NK-92 (cell line): Measurements from ENCODE around the gene UBR3.

Experiments
- DNase-seq: peaks from one replicate; lab custom pipeline; 2025; ENCODE audit not compliant: unreplicated experiment; lab: John Stamatoyannopoulos, UW

Gene UBR3

DNA sequence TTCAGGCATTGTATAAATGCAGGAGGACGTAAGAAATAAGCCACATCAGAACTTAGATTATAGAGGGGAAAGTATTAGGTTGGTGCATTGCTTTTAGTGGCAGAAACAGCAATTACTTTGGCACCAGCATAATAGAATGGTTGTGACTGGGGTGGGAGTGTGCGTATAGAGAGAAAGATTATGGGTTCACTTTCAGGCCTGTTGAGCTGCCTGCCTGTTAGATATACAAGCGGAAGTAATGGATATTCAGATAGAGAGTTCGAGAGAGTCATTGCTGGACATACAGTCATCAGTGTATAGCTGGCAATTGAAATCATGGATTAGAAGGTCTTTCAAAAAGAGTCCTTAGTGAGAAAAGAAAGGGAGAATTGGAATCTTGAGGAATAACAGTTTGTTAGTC is 211.5 kb downstream of the UBR3 start:
- no peak for DNase-seq

DNA sequence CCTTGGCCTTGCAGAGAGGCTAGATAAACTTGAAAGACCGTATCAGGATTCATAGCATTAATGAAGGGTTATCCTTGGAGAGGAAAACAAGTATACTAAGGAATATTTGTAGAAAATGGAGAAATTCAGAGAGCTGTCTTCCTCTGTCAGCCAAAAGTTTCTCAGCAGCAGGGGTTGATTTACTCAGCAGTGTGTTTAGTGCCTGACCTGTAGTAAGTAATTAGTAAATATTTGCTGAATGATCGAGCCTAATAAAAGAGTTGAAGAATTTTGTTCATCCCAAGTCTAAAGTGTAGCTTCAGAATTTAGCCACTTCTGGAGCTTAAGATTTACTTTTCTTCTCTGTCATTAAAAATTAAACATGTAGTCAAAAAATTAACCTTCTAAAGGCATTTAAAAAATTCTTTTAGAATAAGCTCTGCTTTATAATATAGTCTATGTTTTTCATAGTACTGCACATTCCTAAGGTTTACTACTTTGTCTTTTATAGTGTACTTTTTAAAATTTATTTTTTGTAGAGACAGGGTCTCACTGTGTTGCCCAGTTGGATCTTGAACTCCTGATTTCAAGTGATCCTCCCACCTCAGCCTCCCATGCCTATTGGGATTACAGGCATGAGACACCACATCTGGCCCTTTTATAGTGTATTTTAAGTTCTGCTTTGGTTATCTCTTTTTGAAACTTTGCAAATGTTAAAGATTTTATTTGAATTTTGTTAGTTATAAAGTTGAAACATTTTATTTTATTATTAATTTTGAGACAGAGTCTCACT is 212.3 kb downstream of the UBR3 start:
- DNase-seq, result no peak

DNA sequence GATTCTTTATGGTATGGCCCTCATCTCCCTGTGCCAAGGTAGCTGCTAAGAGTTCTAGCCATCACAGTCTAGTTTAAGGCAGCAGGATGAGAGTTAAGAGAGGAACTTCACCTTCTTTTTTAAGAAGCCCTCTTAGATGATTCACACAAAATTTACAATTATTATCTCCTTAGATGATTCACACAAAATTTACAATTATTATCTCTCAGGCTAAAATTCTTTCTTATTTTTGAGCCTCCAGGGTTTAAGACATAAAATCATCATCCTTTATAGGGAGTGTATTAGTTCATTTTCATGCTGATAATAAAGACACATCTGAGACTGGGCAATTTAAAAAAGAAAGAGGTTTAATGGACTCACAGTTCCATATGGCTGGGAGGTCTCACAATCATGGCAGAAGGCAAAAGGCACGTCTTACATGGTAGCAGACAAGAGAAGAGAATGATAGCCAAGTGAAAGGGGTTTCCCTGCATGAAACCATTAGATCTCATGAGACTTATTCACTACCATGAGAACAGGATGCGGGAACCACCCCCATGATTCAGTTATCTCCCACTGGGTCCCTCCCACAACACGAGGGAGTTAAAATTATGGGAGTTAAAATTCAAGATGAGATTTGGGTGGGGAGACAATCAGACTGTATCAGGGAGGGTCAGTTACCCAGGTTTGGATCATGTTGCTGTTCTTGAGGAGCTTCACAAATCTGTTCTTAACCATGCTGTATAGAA is 217.7 kb downstream of the UBR3 start:
- DNase-seq, result no peak

DNA sequence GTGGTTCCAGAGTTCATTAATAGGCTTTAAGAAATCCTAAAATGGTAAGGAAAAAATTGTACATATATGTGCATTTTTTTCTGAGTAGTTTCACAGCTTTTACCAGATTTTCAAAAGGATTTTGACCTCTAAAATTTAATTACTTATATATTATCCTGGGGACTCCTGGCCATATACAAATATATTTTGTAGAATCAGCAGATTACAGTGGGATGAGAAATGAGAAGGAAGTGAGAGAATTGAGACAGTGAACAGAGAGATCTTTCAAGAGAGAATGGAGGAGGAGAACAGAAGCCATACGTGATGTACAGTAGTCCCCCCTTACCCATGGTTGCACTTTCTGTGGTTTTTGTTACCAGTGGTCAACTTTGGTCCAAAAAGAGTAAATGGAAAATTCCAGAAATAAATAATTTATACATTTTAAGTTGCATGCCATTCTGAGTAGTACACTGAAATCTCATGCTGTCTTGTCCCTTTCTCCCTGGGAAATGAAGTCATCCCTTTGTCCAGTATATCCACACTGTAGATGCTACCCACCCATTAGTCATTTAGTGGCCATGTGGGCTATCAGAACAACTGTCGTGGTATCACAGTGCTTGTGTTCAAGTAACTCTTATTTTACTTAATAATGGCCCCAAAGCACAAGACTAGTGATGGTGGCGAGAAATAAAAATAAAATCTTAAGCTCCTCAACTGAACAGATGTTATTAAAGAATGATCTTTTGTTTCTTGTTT is 220.2 kb downstream of the UBR3 start:
- DNase-seq, result no peak

DNA sequence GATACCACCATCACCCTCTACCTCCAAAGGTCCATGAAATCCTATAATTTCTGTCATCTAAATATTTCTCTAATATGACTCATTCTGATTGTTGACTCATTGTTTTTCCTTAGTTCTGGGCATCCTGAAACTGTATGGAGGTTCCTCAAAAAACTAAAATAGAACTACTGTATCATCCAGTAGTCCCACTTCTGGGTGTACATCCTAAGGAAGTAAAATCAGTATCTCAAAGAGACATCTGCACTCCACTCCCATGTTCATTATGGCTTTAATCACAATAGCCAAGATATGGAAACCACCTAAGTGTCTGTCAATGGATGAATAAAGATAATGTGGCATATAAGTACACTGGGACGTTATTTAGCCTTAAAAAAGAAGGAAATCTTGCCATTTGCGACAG is 224.9 kb downstream of the UBR3 start:
- DNase-seq, result no peak

DNA sequence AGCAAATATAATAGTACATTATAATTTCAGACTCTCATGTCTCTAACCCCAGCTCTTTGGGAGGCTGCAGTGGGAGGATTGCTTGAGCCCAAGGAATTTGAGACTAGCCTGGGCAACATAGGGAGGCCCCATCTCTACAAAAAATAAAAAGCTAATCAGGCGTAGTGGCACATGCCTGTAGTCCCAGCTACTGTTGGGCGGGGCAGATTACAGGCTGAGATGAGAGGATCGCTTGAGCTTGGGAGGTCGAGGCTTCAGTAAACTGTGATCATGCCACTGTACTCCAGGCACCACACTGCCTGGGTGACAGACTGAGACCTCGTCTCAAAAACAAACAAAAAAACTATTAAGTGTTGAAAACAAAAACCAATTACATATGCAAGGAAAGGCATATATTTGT is 227.7 kb downstream of the UBR3 start:
- no peak for DNase-seq

DNA sequence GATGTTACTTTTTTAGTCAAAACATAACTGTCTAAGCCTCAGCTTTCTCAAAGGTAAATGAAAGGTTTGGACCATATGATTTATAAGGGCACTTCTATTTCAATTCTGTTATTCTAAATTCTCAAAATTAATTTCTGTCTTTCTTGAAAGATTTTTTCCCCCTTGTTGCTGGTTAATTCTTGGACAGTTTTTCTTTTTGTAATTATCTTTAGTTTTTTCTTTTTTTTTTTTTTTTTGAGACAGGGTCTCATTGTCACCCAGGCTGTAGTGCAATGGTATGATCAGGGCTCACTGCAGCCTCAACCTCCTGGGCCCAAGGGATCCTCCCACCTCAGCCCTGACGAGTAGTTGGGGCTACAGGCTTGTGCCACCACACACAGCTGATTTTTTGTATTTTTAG is 229.6 kb downstream of the UBR3 start:
- no peak for DNase-seq

DNA sequence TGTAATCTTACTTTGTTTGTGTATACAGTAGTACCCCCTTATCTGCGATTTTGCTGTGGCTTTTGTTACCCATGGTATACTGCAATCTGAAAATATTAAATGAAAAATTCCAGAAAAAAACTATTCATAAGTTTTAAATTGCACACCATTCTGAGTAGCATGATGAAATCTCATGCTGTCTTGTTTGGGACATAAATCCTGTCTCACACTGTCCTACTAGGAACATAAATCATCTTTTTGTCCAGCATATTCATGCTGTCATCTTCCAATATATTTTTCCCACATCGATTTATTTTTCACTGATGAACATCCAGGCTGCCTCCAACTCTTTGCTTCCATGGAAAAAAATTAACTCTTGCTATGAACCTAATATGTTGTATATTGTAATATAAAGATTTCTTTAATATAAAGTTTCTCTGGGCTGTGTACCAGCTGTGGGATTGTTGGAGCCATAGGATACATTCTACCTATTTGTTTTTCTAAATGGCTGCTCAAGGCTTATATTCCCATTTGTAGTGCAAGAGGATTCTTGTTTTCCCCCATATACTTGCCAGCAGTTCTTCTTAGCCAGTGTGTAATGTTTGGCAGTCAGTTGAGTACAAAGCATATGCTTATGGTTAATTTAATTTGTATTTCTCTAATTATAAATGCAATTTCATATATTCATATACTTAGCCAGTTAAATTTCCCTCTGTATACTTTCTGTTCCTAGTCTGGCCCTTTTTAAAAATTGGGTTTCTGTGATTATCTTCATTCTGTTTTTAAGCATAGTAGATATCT is 236.4 kb downstream of the UBR3 start:
- no peak for DNase-seq

DNA sequence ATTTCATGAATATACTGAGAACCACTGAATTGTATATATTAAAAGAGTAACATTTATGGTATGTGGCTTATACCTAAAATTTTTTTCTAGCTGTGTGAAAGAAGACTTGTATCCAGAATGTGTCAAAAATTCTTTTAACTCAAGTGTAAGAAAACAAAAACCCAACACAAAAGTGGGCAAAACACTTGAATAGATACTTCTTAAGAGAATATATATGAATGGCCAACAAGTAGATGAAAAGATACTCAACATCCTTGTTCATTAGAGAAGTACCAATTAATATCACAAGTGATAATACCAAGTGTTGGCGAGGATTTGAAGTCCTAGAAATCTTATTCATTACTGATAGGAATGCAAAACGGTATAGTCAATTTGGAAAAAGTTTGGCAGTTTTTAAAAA is 243.5 kb downstream of the UBR3 start:
- DNase-seq, result no peak

DNA sequence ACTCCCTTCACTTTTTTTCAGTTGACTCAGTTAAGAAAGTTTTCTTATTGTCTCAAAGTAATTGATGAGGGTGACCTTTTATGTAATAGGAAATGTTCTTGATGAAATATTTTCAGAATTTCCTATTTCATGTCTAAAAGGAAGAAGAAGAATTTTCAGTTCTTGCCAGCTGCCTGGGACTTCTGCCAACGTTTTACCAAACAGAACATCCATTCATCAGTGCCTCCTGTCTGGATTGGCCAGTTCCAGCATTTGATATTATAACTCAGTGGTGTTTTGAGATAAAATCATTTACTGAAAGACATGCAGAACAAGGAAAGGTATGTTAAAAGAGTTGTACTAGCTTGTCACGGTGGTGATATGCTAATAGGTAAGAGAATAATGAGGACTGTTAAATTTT is 246.0 kb downstream of the UBR3 start:
- DNase-seq, result no peak

DNA sequence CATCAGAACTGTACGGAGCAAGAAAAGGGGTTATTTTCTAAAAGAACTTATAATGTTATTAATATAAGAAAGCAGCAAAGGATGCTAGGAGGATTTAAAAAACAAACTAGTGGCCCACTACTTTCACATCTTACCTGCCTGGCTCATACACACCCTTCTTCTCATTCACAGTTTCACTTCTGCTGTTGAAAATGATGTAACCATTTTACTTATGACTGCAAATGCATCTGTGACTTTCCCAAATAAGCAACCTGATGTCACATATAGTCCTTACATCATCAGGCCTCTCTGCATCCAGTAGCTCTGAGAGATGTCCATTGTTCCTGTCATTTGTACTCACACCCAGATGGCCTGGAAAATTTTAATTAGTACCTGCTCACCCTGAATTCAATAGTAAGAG is 248.9 kb downstream of the UBR3 start:
- DNase-seq, result no peak

DNA sequence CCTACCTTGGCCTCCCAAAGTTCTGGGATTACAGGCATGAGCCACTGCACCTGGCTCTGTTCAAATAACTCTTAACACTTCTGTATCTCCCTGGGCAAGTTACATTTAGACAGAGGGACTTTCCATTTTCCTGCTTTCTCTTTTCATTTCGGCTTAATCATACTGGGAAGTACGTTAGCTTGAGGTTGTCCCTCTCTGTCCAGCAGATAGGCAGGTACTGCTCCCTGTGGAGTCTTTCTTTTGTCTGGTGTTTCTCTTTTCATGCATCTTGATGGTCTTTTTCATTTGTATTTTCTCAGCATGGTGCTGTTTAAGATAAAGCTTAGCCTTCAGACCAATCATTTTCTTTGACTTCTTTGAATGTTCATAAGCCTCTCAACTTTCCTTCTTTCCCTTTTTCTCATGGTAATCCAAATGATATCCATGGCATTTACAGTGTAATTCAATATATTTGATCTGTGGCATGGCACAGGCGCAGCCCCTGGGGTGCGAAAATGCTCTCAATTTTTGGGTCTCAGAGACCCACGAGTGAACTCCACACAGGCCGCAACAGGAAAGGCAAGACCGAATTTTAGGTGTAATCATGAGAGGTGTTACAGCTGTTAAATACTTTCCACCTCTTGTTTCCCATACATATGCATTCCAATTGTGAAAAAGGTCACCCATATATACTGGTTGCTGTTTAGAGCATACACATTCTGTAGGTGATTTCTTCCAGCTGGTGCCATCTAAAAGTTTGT is 250.7 kb downstream of the UBR3 start:
- DNase-seq, result no peak

DNA sequence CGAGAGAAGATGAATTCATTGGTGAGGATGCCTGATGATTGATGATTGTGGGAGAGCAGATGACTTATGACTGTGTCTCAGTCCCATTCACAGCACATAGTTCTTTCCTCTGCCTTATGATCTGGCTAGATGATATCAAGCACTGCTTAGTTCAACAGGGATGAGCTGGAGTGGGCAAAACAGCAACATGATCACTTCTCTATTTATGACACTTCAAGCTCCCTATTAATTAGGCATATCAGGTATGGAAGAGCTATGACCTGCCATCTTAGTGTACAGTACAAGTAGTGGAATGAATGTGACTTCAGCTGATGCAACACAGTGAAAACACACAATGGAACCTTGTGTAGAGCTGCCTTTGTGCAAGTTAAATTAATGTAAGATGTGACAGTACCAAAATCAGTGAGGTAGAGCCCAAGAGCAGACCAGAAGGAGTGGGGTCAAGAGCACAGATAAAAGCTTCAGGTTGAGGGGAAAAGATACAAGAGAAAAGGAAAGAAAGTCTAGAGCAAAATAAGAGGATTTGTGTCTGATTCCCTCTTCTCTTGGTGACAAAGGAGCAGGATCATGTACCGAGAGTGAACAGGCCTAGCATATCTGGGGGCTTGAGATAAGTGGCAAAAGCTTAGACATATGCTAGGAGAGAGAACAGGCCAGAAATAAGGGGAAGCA is 257.7 kb downstream of the UBR3 start:
- DNase-seq, result no peak

DNA sequence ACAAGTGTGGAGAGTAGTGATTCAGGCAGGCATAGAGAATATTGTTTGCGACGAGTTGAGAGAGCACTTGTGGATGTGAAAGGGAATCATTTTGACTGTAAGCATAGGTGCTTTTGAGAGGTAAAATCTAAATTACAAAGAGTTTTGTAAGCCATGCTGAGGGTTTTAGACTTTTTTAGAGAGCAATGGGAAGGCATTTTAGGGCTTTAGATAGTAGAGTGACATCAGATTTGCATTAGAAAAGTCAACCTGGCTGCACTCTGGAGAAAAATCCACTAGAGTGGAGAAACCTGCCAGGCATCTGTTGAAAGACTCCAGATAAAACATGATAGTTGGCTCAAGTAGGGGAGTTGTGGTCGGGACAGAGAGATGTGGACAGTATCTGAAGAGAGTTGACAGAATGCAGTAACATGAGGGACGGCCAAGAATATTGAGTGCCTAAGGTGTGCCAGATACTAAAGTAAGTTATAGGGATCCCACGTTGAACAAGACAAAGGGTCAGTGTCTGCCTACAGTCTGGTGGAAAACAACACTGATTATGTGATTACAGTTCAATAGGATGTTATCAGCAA is 258.9 kb downstream of the UBR3 start:
- no peak for DNase-seq

DNA sequence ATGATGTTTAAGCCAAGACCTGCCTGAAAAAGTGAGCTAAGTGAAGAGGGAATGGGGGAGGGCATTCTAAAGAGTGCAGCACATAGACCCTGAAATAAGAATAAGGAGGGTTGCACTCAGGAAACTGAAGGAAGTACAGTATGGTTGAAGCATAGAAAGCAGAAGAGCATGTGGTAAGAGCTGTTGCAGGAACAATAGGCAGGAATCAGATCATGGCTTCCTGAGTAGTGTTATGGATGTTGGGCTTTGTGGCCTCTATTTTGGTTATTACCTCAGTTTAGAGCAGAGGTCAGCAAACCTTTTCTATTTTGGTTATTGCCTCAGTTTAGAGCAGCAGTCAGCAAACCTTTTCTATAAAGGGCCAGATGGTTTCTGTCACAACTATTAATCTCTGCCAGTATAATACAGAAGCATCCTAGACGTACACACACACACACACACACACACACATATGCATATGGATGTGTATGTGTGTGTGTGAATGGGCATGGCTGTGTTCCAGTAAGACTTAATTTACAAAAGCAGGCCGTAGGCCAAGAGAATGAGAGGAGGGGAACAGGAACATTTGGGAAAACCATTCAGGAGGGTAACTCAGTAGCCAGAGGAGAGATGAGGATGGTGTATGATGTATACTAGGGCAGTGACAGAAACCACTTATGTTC is 259.6 kb downstream of the UBR3 start:
- DNase-seq, result no peak

DNA sequence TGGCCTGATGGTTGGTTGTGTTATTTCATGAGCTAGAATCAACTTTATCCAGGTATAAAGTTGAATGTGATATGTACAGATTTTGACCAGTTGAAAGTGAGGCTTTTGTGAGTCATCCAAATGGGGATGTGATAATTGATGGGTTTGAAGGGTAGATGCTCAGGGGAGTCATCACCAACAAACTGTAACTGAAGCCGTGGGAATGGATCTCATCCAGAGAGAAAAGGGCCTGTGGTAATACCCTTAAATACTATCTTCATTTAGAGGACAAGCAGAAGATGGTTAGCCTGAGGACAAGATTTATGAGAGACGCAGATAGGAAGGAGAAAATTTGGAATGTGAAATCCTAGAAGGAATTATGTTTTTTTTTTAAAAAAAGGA is 260.1 kb downstream of the UBR3 start:
- no peak for DNase-seq

DNA sequence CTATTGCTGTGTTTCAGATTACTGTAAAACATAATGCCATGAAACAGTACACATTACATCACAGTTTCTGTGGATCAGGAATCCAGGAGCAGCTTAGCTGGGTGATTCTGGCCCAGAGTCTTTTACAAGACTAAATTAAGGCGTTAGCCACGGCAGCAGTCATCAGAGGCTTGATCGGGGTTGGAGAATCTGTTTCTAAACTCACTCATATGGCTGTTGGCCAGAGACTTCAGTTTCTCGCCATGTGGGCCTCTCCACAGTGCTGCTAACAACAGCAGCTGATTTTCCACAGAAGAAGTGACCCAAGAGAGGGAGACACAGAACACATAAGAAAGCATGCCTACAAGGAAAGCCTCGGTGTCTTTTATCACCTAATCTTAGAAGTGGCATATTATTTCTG is 261.5 kb downstream of the UBR3 start:
- DNase-seq, result no peak

DNA sequence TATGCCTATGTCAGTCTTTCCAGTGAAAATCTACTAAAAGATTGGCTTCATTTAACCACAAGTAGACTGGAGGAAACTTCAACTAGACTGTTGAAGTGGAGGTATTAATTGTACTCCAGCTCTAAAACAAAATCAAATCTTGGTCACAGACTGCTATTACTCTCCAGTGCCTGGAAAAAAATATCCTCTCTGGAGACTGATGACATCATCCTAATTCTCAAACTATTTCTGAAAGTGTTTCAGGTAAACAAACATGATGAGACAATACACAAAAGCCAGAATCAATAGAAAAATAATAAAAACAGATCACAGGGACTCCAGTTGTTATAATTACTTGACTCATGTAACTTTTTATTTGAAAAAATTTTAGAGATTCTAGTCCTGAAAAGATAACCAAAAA is 263.0 kb downstream of the UBR3 start:
- no peak for DNase-seq

DNA sequence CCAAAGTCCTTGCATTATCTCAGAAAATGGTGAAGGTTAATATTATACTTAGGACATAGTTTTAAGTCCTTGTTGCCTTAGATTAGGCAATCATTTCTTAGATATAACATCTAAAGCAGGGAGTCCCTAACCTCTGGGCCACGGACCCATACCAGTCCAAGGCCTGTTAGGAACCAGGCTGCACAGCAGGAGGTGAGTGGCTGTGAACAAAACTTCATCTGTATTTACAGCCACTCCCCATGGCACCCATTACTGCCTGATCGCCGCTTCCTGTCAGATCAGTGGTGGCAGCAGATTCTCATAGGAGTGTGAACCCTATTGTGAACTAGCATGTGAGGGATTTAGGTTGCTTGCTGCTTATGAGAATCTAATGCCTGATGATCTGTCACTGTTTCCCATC is 264.2 kb downstream of the UBR3 start:
- no peak for DNase-seq
